Tibial artery (tissue), 4 donors: Measurements from ENCODE around the gene BTBD19.
"Not testable (repeated sequence)": the region's sequence is repeated elsewhere in the genome, so short reads cannot be mapped to it uniquely, and the experiment has no call there.

ENCODE experiments used
- DNase-seq, 2 donors: peaks; one replicate each; pipeline ENCODE4 v3.0.0-alpha.2; 2019
- H3K27ac ChIP-seq, 2 donors: fragments of 200-600 bp; sonication (generic) in 1 of 2; 1 replicate in 1 of 2; 2 replicates in 1 of 2; pipeline ENCODE4 v1.5.1; 2018 to 2019; ENCODE audit warnings: mild to moderate bottlenecking in 1 of 2
- H3K27me3 ChIP-seq, 2 donors: fragments of 200-600 bp; sonication (generic) in 1 of 2; one replicate each; pipeline versions ENCODE4 v1.5.1 to v1.6.0; 2016 to 2019
- H3K36me3 ChIP-seq, 3 donors: fragments of 200-600 bp; sonication (generic) in 2 of 3; one replicate each; pipeline ENCODE4 v1.5.1; 2016 to 2019; ENCODE audit warnings: mild to moderate bottlenecking in 2 of 3
- H3K4me1 ChIP-seq, 4 donors: fragments of 200-600 bp; sonication (generic) in 2 of 4; 1 replicate in 3 of 4; 2 replicates in 1 of 4; pipeline ENCODE4 v1.5.1; 2016 to 2019
- H3K4me3 ChIP-seq, 2 donors: fragments of 200-600 bp; sonication (generic) in 1 of 2; 1 replicate in 1 of 2; 2 replicates in 1 of 2; pipeline ENCODE4 v1.5.1; 2018 to 2019; ENCODE audit warnings: mild to moderate bottlenecking in 2 of 2
- H3K9me3 ChIP-seq, 3 donors: fragments of 200-600 bp; sonication (generic) in 1 of 3; one replicate each; pipeline ENCODE4 v1.5.1; 2016 to 2019
- CTCF ChIP-seq, 2 experiments: fragments of 200-600 bp in 1 of 2; fragments of 450-650 bp in 1 of 2; IDR thresholded peaks; one replicate each; pipeline ENCODE4 v1.5.1; 2017 to 2019; ENCODE audit warnings: antibody characterized with exemption in 2 of 2, mild to moderate bottlenecking in 1 of 2, moderate library complexity in 1 of 2
- intact Hi-C: fragments of 100-400 bp; cut with DNase I; formaldehyde crosslinking; loops from one replicate; pipeline ENCODE4 v1.15.0; 2023; ENCODE audit warnings: low total_unique reads

The BTBD19 gene

GRCh38 chr1:44792736-44793502, 15.4 kb upstream of the BTBD19 start:
- intact Hi-C loops = no loop called here
- Histone ChIP-seq H3K4me1 (no peaks in the 10 kb centered on the region), H3K4me3 (no peak overlapping the region), H3K27me3 (no peaks in the 10 kb centered on the region), H3K27ac (no peak overlapping the region), H3K9me3 (no peaks in the 10 kb centered on the region), H3K36me3 (no peaks in the 10 kb centered on the region)
- no peak for TF ChIP-seq CTCF (IDR thresholded peaks at IDR 0.05)
- DNase-seq = peak in 1 of 2 donors; percentile 52

GRCh38 chr1:44797886-44798285, 10.4 kb upstream of the BTBD19 start:
- H3K27me3 ChIP-seq, H3K36me3 ChIP-seq, intact Hi-C loops, H3K4me3 ChIP-seq, H3K9me3 ChIP-seq: not testable (repeated sequence)
- DNase-seq = peak; percentile 16 to 37
- H3K27ac ChIP-seq = peak overlapping the region; percentile 94 to 98
- H3K4me1 ChIP-seq = peaks cover 0 to 28% (median 21%) of the 10 kb centered on the region in 4 donors

- peak overlapping the region; percentile 94 to 98 for H3K27ac ChIP-seq
- no peaks in the 10 kb centered on the region for H3K27me3 ChIP-seq
- H3K9me3 ChIP-seq = no peaks in the 10 kb centered on the region
- H3K36me3 ChIP-seq = peaks cover under 1 to 16% (median 15%) of the 10 kb centered on the region in 3 donors
- peaks cover 0 to 33% (median 28%) of the 10 kb centered on the region in 4 donors for H3K4me1 ChIP-seq
- TF ChIP-seq CTCF (IDR thresholded peaks at IDR 0.05) = no peak
- no peak overlapping the region for H3K4me3 ChIP-seq
- intact Hi-C loops = no loop called here
- DNase-seq = peak; percentile 22 to 69
Observed at GRCh38 chr1:44798481-44799365, 9.6 kb upstream of the BTBD19 start.

- no peaks in the 10 kb centered on the region for H3K9me3 ChIP-seq
- peak within 1 kb of the TSS; percentile 94 to 98 for H3K27ac ChIP-seq
- H3K36me3 ChIP-seq = peaks cover 11 to 29% (median 25%) of the 10 kb centered on the region in 3 donors
- DNase-seq = peak; percentile 99
- intact Hi-C loops = no loop called here
- H3K4me1 ChIP-seq = peaks cover 0 to 43% (median 29%) of the 10 kb centered on the region in 4 donors
- no peaks in the 10 kb centered on the region for H3K27me3 ChIP-seq
- peak; percentile 89 to 95 for TF ChIP-seq CTCF (IDR thresholded peaks at IDR 0.05)
- peak within 1 kb of the TSS; percentile 83 to 100 for H3K4me3 ChIP-seq
Observed at GRCh38 chr1:44799770-44800584, 8.3 kb upstream of the BTBD19 start, which contains the start of gene PLK3. PLK3 (plus strand) TSS chr1:44800377; CDS start chr1:44800464, 87 bp downstream.

- Histone ChIP-seq H3K4me3 (peak overlapping the region; percentile 83 to 100), H3K4me1 (peaks cover 3 to 60% (median 45%) of the 10 kb centered on the region in 4 donors), H3K27me3 (no peaks in the 10 kb centered on the region), H3K27ac (peak overlapping the region; percentile 94 to 98), H3K9me3 (no peaks in the 10 kb centered on the region), H3K36me3 (peaks cover 11 to 44% (median 41%) of the 10 kb centered on the region in 3 donors)
- intact Hi-C loops = no loop called here
- peak in 1 of 2 donors; percentile 28 for DNase-seq
- no peak for TF ChIP-seq CTCF (IDR thresholded peaks at IDR 0.05)
Observed at GRCh38 chr1:44801491-44802305, 6.6 kb upstream of the BTBD19 start.
